ENCODE results near the gene TP53AIP1.

- no peak for TF ChIP-seq CTCF (IDR thresholded peaks at IDR 0.05 in 8 of 11, conservative IDR thresholded peaks at IDR 0.05 in 3 of 11)
- no peak for TF ChIP-seq POLR2A (IDR thresholded peaks at IDR 0.05)
Observed at GRCh38 chr11:128957202-128957482, 14.5 kb upstream of the TP53AIP1 start.

All from spleen (tissue), 7 donors.